GM18520 (cell line): ENCODE results near the gene NARF.
"Not testable (repeated sequence)": the region's sequence is repeated elsewhere in the genome, so short reads cannot be mapped to it uniquely, and the experiment has no call there.

Experiments
- ATAC-seq: cut with Tn5 transposase; IDR thresholded peaks from one replicate; pipeline ENCODE4 v1.9.1; 2021; ENCODE audit not compliant: unreplicated experiment

Gene NARF

GRCh38 chr17:82445542-82445941 is 13.0 kb upstream of the NARF start:
- ATAC-seq: no peak

GRCh38 chr17:82446124-82446523 is 12.4 kb upstream of the NARF start:
- no peak for ATAC-seq

- ATAC-seq: no peak
Measured at GRCh38 chr17:82446649-82447048, 11.9 kb upstream of the NARF start.

- ATAC-seq: no peak
Measured at GRCh38 chr17:82447876-82448275, 10.7 kb upstream of the NARF start.

GRCh38 chr17:82449131-82449882 is 9.2 kb upstream of the NARF start:
- no peak for ATAC-seq

GRCh38 chr17:82449883-82450356 is 8.6 kb upstream of the NARF start:
- ATAC-seq: no peak

- peak; percentile 59 for ATAC-seq
Measured at GRCh38 chr17:82450357-82451106, 8.0 kb upstream of the NARF start, which contains the start of gene CYBC1. CYBC1 (minus strand) TSS chr17:82450752; CDS start chr17:82449254, 1,498 bp downstream.

- no peak for ATAC-seq
Measured at GRCh38 chr17:82452162-82452561, 6.4 kb upstream of the NARF start.

- ATAC-seq: not testable (repeated sequence)
Measured at GRCh38 chr17:82453151-82453550, 5.4 kb upstream of the NARF start.

- ATAC-seq: not testable (repeated sequence)
Measured at GRCh38 chr17:82453706-82454105, 4.8 kb upstream of the NARF start.

GRCh38 chr17:82457073-82457928 is 1.2 kb upstream of the NARF start:
- no peak for ATAC-seq

- ATAC-seq: no peak
Measured at GRCh38 chr17:82457929-82458178, 687 bp upstream of the NARF start.

GRCh38 chr17:82458885-82459424 is 414 bp downstream of the NARF start:
- no peak for ATAC-seq

- not testable (repeated sequence) for ATAC-seq
Measured at GRCh38 chr17:82459936-82460335, 1.4 kb downstream of the NARF start.

- ATAC-seq: no peak
Measured at GRCh38 chr17:82461827-82462524, 3.4 kb downstream of the NARF start.

- no peak for ATAC-seq
Measured at GRCh38 chr17:82463391-82463790, 4.8 kb downstream of the NARF start.

- ATAC-seq: no peak
Measured at GRCh38 chr17:82463925-82464566, 5.5 kb downstream of the NARF start.

- no peak for ATAC-seq
Measured at GRCh38 chr17:82464567-82464929, 6.0 kb downstream of the NARF start.

GRCh38 chr17:82465023-82465603 is 6.6 kb downstream of the NARF start:
- no peak for ATAC-seq

- ATAC-seq: no peak
Measured at GRCh38 chr17:82468692-82469091, 10.2 kb downstream of the NARF start.
